Effector memory CD4-positive, alpha-beta T cell (primary cell): ENCODE measurements around the gene APOD.
"Not testable (repeated sequence)": the region's sequence is repeated elsewhere in the genome, so short reads cannot be mapped to it uniquely, and the experiment has no call there.

Experiments
- DNase-seq, 3 donors: peaks; one replicate each; pipeline ENCODE4 v3.0.0-alpha.2; 2020
- H3K27ac ChIP-seq: 2 replicates; pipeline ENCODE4 v1.7.0; 2013; ENCODE audit warnings: mild to moderate bottlenecking, low read length, moderate library complexity; ENCODE audit not compliant: insufficient read depth, poor library complexity, severe bottlenecking
- H3K27me3 ChIP-seq: replicated peaks from 2 replicates; pipeline ENCODE4 v1.7.0; 2013; ENCODE audit warnings: mild to moderate bottlenecking, low read length; ENCODE audit not compliant: insufficient read depth, control insufficient read depth, poor library complexity, severe bottlenecking
- H3K36me3 ChIP-seq: 2 replicates; pipeline ENCODE4 v1.7.0; 2013; ENCODE audit warnings: mild to moderate bottlenecking, low read length, moderate library complexity; ENCODE audit not compliant: control insufficient read depth, insufficient read depth
- H3K4me1 ChIP-seq: 2 replicates; pipeline ENCODE4 v1.7.0; 2013; ENCODE audit warnings: low read length, mild to moderate bottlenecking; ENCODE audit not compliant: control insufficient read depth, insufficient read depth, poor library complexity, severe bottlenecking
- H3K4me3 ChIP-seq: 2 replicates; pipeline ENCODE4 v1.7.0; 2013; ENCODE audit warnings: low read length, low read depth, mild to moderate bottlenecking; ENCODE audit not compliant: insufficient read depth, poor library complexity, severe bottlenecking
- H3K9me3 ChIP-seq: 2 replicates; pipeline ENCODE4 v1.7.0; 2013; ENCODE audit warnings: mild to moderate bottlenecking, low read length, moderate library complexity; ENCODE audit not compliant: control insufficient read depth
- total RNA-seq, 3 donors: gene quantifications; one replicate each; lab custom pipeline; 2026; lab: John Stamatoyannopoulos, UW

Gene APOD
- total RNA-seq: 0 reads per million in 3 donors

- peaks cover 2% of the 10 kb centered on the region for H3K4me1 ChIP-seq
- no peak within 1 kb of the TSS for H3K27ac ChIP-seq
- DNase-seq: no peak
- no peak within 1 kb of the TSS for H3K4me3 ChIP-seq
- no peaks in the 10 kb centered on the region for H3K9me3 ChIP-seq
- H3K27me3 ChIP-seq: no peaks in the 10 kb centered on the region
- H3K36me3 ChIP-seq: no peaks in the 10 kb centered on the region
Measured at GRCh38 chr3:195583831-195584542, at the start of gene APOD. APOD (minus strand) TSS chr3:195583940; CDS start chr3:195579461, 4,479 bp downstream.

GRCh38 chr3:195633351-195633750, 49.6 kb upstream of the APOD start:
- not testable (repeated sequence) for H3K4me1 ChIP-seq, H3K27ac ChIP-seq, H3K36me3 ChIP-seq, DNase-seq, H3K4me3 ChIP-seq, H3K9me3 ChIP-seq, H3K27me3 ChIP-seq

GRCh38 chr3:195632501-195633185, 48.9 kb upstream of the APOD start:
- not testable (repeated sequence) for H3K36me3 ChIP-seq, H3K9me3 ChIP-seq, H3K27ac ChIP-seq, H3K27me3 ChIP-seq, H3K4me3 ChIP-seq, H3K4me1 ChIP-seq, DNase-seq

GRCh38 chr3:195632046-195632445, 48.3 kb upstream of the APOD start:
- H3K9me3 ChIP-seq, H3K27me3 ChIP-seq, DNase-seq, H3K4me1 ChIP-seq, H3K27ac ChIP-seq, H3K36me3 ChIP-seq, H3K4me3 ChIP-seq: not testable (repeated sequence)

GRCh38 chr3:195630938-195631495, 47.3 kb upstream of the APOD start:
- not testable (repeated sequence) for H3K4me1 ChIP-seq, H3K4me3 ChIP-seq, H3K27ac ChIP-seq, H3K27me3 ChIP-seq, H3K36me3 ChIP-seq, DNase-seq, H3K9me3 ChIP-seq

- H3K36me3 ChIP-seq, H3K27me3 ChIP-seq, H3K27ac ChIP-seq, H3K9me3 ChIP-seq, H3K4me3 ChIP-seq, DNase-seq, H3K4me1 ChIP-seq: not testable (repeated sequence)
Measured at GRCh38 chr3:195630086-195630917, 46.6 kb upstream of the APOD start.

- H3K36me3 ChIP-seq, H3K9me3 ChIP-seq, DNase-seq, H3K4me3 ChIP-seq, H3K4me1 ChIP-seq, H3K27me3 ChIP-seq, H3K27ac ChIP-seq: not testable (repeated sequence)
Measured at GRCh38 chr3:195629682-195630081, 45.9 kb upstream of the APOD start.

GRCh38 chr3:195628386-195628920, 44.7 kb upstream of the APOD start:
- H3K9me3 ChIP-seq, H3K27me3 ChIP-seq, H3K4me3 ChIP-seq, DNase-seq, H3K4me1 ChIP-seq, H3K27ac ChIP-seq, H3K36me3 ChIP-seq: not testable (repeated sequence)

- H3K27me3 ChIP-seq, H3K36me3 ChIP-seq, H3K4me1 ChIP-seq, H3K4me3 ChIP-seq, H3K9me3 ChIP-seq, DNase-seq, H3K27ac ChIP-seq: not testable (repeated sequence)
Measured at GRCh38 chr3:195627515-195628385, 44.0 kb upstream of the APOD start.
